Regular cardiac myocyte (primary cell): ENCODE measurements around the gene POTEB2. TPM values are rescaled to one million over a fixed set of nuclear protein-coding genes. Genes with fewer than 3 reads are reported as not detected.

ENCODE experiments used
- total RNA-seq: library from RNA; depleted of rRNA; stranded (reverse); fragments of >200 nt; gene quantifications from 2 replicates; pipeline ENCODE4 v1.2.3, GENCODE V29; 2014

POTEB2 gene
- not detected in 2 replicates for total RNA-seq

GRCh38 chr15:20866214-20866613, at the start of gene POTEB2:
TSS of gene POTEB2 (minus strand) at chr15:20866314. CDS start at chr15:20866281, 33 bp downstream.

